Posterior cingulate gyrus (tissue), 11 donors: ENCODE measurements around the gene PARVB.

Experiments used
- DNase-seq, 10 donors: peaks; one replicate each; pipeline versions ENCODE4 v3.0.0 to v3.0.0-alpha.2; 2020 to 2021; ENCODE audit warnings: mixed read lengths in 3 of 10
- intact Hi-C: fragments of 100-400 bp; cut with DNase I; formaldehyde crosslinking; loops from one replicate; pipeline ENCODE4 v1.15.1; 2023

Gene PARVB

DNA sequence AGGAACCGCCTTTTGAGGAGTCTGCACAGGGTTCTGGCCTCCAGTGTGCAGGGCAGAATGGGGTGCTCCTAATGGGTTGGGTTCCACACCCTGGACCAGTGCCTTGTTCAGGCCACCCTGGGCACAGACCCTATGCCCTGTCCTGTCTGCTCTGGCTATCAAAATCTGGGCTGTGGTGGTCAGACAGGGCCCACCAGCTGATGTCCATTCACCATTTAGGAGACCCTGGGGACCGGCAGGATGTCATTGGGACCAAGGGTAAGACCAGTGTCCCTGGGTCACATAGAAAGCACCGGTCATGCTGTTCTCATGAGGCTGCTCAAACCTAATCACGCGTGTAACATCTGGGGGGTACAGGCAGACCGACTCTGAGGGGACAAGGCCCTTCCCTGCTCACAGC lies 194.0 kb downstream of the PARVB start:
- intact Hi-C loops: no loop called here
- peak in 1 of 10 donors; percentile 48 for DNase-seq

- intact Hi-C loops: no loop called here
- DNase-seq: peak in 1 of 10 donors; percentile 56
Measured at GRCh38 chr22:44219101-44219870, 195.2 kb downstream of the PARVB start.

- DNase-seq: peak in 1 of 10 donors; percentile 62
- intact Hi-C loops: no loop called here
Measured at GRCh38 chr22:44220727-44221680, 196.9 kb downstream of the PARVB start.

- intact Hi-C loops: no loop called here
- DNase-seq: no peak
Measured at GRCh38 chr22:44221710-44222475, 197.8 kb downstream of the PARVB start.
